Uterus (tissue), 4 donors: Measurements from ENCODE around the gene TICAM1. TPM values are rescaled to one million over a fixed set of nuclear protein-coding genes. Genes with fewer than 3 reads are reported as not detected.
"Not testable (repeated sequence)": the region's sequence is repeated elsewhere in the genome, so short reads cannot be mapped to it uniquely, and the experiment has no call there.

Experiments
- DNase-seq, 2 donors: peaks; one replicate each; pipeline ENCODE4 v3.0.0-alpha.2; 2019 to 2020
- H3K27ac ChIP-seq, 2 donors: fragments of 200-600 bp; sonication (generic); 1 replicate in 1 of 2; 2 replicates in 1 of 2; pipeline ENCODE4 v1.5.1; 2016 to 2018
- H3K27me3 ChIP-seq, 2 donors: fragments of 200-600 bp; sonication (generic); one replicate each; pipeline ENCODE4 v1.5.1; 2018 to 2019; ENCODE audit warnings: control low read depth in 1 of 2
- H3K36me3 ChIP-seq, 2 donors: fragments of 200-600 bp; sonication (generic); one replicate each; pipeline ENCODE4 v1.5.1; 2019; ENCODE audit warnings: control low read depth in 1 of 2
- H3K4me1 ChIP-seq, 2 donors: fragments of 200-600 bp; sonication (generic); one replicate each; pipeline ENCODE4 v1.5.1; 2018 to 2019; ENCODE audit warnings: control low read depth in 1 of 2
- H3K4me3 ChIP-seq, 2 donors: fragments of 200-600 bp; sonication (generic); 1 replicate in 1 of 2; 2 replicates in 1 of 2; pipeline ENCODE4 v1.5.1; 2018 to 2019; ENCODE audit warnings: mild to moderate bottlenecking in 1 of 2
- H3K9me3 ChIP-seq, 2 donors: fragments of 200-600 bp; sonication (generic); one replicate each; pipeline ENCODE4 v1.5.1; 2019; ENCODE audit warnings: control low read depth in 1 of 2
- CTCF ChIP-seq, 4 experiments: fragments of 200-600 bp in 2 of 4; fragments of 450-650 bp in 2 of 4; sonication (generic) in 2 of 4; IDR thresholded peaks; one replicate each; pipeline ENCODE4 v1.5.1; 2016 to 2019; ENCODE audit warnings: antibody characterized with exemption in 4 of 4, mild to moderate bottlenecking in 2 of 4, moderate library complexity in 1 of 4
- POLR2A ChIP-seq, 2 donors: fragments of 450-650 bp; IDR thresholded peaks; one replicate each; pipeline ENCODE4 v1.6.1; 2016; ENCODE audit warnings: antibody characterized with exemption in 2 of 2, mild to moderate bottlenecking in 1 of 2, moderate library complexity in 1 of 2
- intact Hi-C: fragments of 100-400 bp; cut with DNase I; formaldehyde crosslinking; loops from one replicate; pipeline ENCODE4 v1.15.1; 2023; ENCODE audit warnings: low total_unique reads
- total RNA-seq, 4 donors: library from RNA; depleted of rRNA in 3 of 4; stranded (reverse); fragments of >200 nt in 3 of 4; gene quantifications; one replicate each; pipeline versions ENCODE4 v1.1.0 to v1.2.4, GENCODE V29; 2014 to 2023
- donor health status: DM: yes; HTN: yes; CAD: no.

TICAM1 gene
- total RNA-seq, 4 donors from 2014 or later: under 0.01 to 13.0 (median 2.3) TPM

- peak; percentile 57 to 61 for DNase-seq
- H3K4me3 ChIP-seq: peak overlapping the region; percentile 73
- no peaks in the 10 kb centered on the region for H3K27me3 ChIP-seq
- no peaks in the 10 kb centered on the region for H3K4me1 ChIP-seq
- H3K9me3 ChIP-seq: no peaks in the 10 kb centered on the region
- TF ChIP-seq POLR2A (IDR thresholded peaks at IDR 0.05) (no peak), CTCF (IDR thresholded peaks at IDR 0.05) (peak in 1 of 4 experiments; percentile 5)
- H3K36me3 ChIP-seq: no peaks in the 10 kb centered on the region
- H3K27ac ChIP-seq: peak overlapping the region; percentile 69 to 82
- intact Hi-C loops: no loop called here
These were observed 35.3 kb upstream of the TICAM1 start for GRCh38 chr19:4866595-4867424.

DNA sequence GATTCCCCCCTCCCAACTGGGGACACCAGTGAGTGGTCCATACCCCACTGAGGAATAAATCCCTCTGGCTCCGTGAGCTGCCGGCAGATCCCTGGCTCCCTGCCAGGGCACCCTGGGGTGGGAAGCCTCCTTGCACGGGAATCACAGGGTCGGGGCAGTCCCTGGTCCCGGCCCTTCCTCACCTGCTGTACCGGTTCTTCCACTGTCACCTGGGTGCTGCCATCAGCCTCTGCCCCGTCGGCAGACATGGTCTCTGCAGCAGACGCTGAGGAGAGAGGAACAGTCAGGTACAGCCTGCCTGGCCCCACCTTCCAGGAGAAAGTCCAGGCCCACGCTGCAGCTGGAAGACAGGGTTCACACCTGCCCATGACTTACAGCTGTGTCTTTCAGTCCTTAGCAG is 29.6 kb upstream of the TICAM1 start:
- Histone ChIP-seq H3K4me3 (no peak overlapping the region), H3K36me3 (no peaks in the 10 kb centered on the region), H3K4me1 (no peaks in the 10 kb centered on the region), H3K9me3 (no peaks in the 10 kb centered on the region), H3K27ac (no peak overlapping the region), H3K27me3 (no peaks in the 10 kb centered on the region)
- no peak for TF ChIP-seq POLR2A (IDR thresholded peaks at IDR 0.05)
- no peak for DNase-seq
- intact Hi-C loops: no loop called here

DNA sequence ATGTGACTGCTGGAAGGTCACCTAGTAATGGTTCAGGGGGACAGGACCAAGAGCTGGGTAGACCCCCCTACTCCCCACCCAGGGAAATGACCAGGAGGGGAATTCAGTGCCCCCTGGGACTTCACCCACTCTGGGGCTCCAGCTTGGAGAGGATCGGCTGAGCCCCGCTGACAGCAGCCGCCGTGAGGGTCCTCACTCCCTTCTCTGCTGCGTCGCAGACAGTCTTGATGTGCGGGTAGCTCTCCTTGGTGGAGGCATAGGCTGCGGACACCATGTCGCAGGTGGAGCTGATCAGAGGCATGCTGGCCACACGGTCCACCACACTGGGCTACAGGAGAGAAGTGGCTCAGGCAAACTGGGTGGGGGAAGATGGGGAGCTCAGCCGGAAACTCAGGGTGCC is 28.2 kb upstream of the TICAM1 start:
- intact Hi-C loops: no loop called here
- no peak for DNase-seq
- Histone ChIP-seq H3K9me3 (no peaks in the 10 kb centered on the region), H3K27ac (no peak overlapping the region), H3K27me3 (no peaks in the 10 kb centered on the region), H3K4me1 (no peaks in the 10 kb centered on the region), H3K4me3 (no peak overlapping the region), H3K36me3 (no peaks in the 10 kb centered on the region)
- TF ChIP-seq CTCF (IDR thresholded peaks at IDR 0.05) (no peak), POLR2A (IDR thresholded peaks at IDR 0.05) (no peak)

- H3K36me3 ChIP-seq, H3K27ac ChIP-seq, H3K4me3 ChIP-seq, H3K27me3 ChIP-seq, DNase-seq, intact Hi-C loops, H3K9me3 ChIP-seq, H3K4me1 ChIP-seq: not testable (repeated sequence)
These were observed 25.0 kb upstream of the TICAM1 start for GRCh38 chr19:4856468-4856867.

DNA sequence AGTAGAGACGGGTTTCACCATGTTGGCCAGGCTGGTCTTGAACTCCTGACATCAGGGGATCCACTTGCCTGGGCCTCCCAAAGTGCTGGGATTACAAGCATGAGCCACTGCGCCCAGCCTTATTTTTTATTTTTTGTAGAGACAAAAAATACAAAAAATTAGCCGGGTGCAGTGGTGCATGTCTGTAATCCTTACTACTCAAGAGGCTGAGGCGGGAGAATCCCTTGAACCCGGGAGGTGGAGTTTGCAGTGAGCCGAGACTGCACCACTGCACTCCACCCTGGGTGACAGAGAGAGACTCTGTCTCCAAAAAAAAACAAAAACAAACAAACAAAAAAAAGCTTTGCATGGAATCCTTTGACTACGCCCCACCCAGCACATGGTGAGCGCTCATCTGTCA is 22.0 kb upstream of the TICAM1 start:
- H3K4me3 ChIP-seq, intact Hi-C loops, H3K36me3 ChIP-seq, DNase-seq, H3K4me1 ChIP-seq, H3K27me3 ChIP-seq, H3K9me3 ChIP-seq, H3K27ac ChIP-seq: not testable (repeated sequence)

DNA sequence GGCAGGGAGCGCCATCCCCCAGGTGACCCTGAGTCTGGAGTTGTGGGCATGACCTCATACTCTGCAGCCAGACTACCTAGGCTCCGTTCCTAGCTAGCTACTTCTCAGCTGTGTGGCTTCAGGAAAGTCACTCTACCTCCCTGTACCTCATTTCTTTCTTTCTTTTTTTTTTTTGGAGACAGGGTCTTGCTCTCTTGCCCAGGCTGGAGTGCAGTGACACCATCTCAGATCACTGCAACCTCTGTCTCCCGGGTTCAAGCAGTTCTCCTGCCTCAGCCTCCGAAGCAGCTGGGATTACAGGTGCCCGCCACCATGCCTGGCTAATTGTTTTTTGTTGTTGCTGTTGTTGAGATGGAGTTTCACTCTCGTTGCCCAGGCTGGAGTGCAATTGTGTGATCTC is 21.0 kb upstream of the TICAM1 start:
- no peak overlapping the region for H3K4me3 ChIP-seq
- H3K4me1 ChIP-seq: no peaks in the 10 kb centered on the region
- H3K27ac ChIP-seq: no peak overlapping the region
- TF ChIP-seq POLR2A (IDR thresholded peaks at IDR 0.05): no peak
- intact Hi-C loops: no loop called here
- H3K27me3 ChIP-seq: no peaks in the 10 kb centered on the region
- no peaks in the 10 kb centered on the region for H3K36me3 ChIP-seq
- DNase-seq: no peak
- no peaks in the 10 kb centered on the region for H3K9me3 ChIP-seq

- peak; percentile 72 to 75 for DNase-seq
- no peak overlapping the region for H3K27ac ChIP-seq
- no peak for TF ChIP-seq POLR2A (IDR thresholded peaks at IDR 0.05)
- TF ChIP-seq CTCF (IDR thresholded peaks at IDR 0.05): peak; percentile 85 to 91 (median 88)
- H3K27me3 ChIP-seq: no peaks in the 10 kb centered on the region
- H3K4me1 ChIP-seq: no peaks in the 10 kb centered on the region
- H3K4me3 ChIP-seq: no peak overlapping the region
- H3K9me3 ChIP-seq: no peaks in the 10 kb centered on the region
- intact Hi-C loops: loop anchor here (2.0 kb wide), 1 partner anchor 41 kb away; no protein-coding TSS in a partner anchor
- no peaks in the 10 kb centered on the region for H3K36me3 ChIP-seq
These were observed 20.2 kb upstream of the TICAM1 start for GRCh38 chr19:4851551-4852290.
